GM19328 (cell line): Measurements from ENCODE around the gene HOGA1.

Source experiments
- ATAC-seq: cut with Tn5 transposase; IDR thresholded peaks from one replicate; pipeline ENCODE4 v1.9.1; 2021; ENCODE audit warnings: mild to moderate bottlenecking, moderate library complexity; ENCODE audit not compliant: unreplicated experiment

The HOGA1 gene

GRCh38 chr10:97578171-97578844, 5.9 kb upstream of the HOGA1 start:
- ATAC-seq = no peak

- no peak for ATAC-seq
Measured at GRCh38 chr10:97580421-97581367, 3.5 kb upstream of the HOGA1 start.

GRCh38 chr10:97582169-97582568, 2.0 kb upstream of the HOGA1 start:
- no peak for ATAC-seq

GRCh38 chr10:97583476-97583875, 713 bp upstream of the HOGA1 start:
- ATAC-seq = no peak

- no peak for ATAC-seq
Measured at GRCh38 chr10:97584798-97585438, 729 bp downstream of the HOGA1 start.

GRCh38 chr10:97585439-97585811, 1.2 kb downstream of the HOGA1 start:
- no peak for ATAC-seq

GRCh38 chr10:97587183-97587582, 3.0 kb downstream of the HOGA1 start:
- no peak for ATAC-seq

GRCh38 chr10:97589479-97589878, 5.3 kb downstream of the HOGA1 start, which contains the start of gene C10orf62:
Gene C10orf62, plus strand, starts transcription at chr10:97589721. Its CDS starts 177 bp downstream, at chr10:97589898.
- no peak for ATAC-seq

- ATAC-seq = no peak
Measured at GRCh38 chr10:97590082-97590747, 6.0 kb downstream of the HOGA1 start.

- no peak for ATAC-seq
Measured at GRCh38 chr10:97590748-97591495, 6.7 kb downstream of the HOGA1 start.

- no peak for ATAC-seq
Measured at GRCh38 chr10:97593421-97593820, 9.2 kb downstream of the HOGA1 start.

- no peak for ATAC-seq
Measured at GRCh38 chr10:97596101-97597082, 12.2 kb downstream of the HOGA1 start.

- ATAC-seq = no peak
Measured at GRCh38 chr10:97597778-97598177, 13.6 kb downstream of the HOGA1 start.

- ATAC-seq = no peak
Measured at GRCh38 chr10:97598407-97599271, 14.4 kb downstream of the HOGA1 start.

- ATAC-seq = no peak
Measured at GRCh38 chr10:97599272-97599619, 15.1 kb downstream of the HOGA1 start.

GRCh38 chr10:97600616-97601015, 16.4 kb downstream of the HOGA1 start:
- no peak for ATAC-seq

- no peak for ATAC-seq
Measured at GRCh38 chr10:97601268-97602215, 17.4 kb downstream of the HOGA1 start.
